HG03354 (cell line): ENCODE measurements around the gene DNAJB13.
"Not testable (repeated sequence)": the region's sequence is repeated elsewhere in the genome, so short reads cannot be mapped to it uniquely, and the experiment has no call there.

Experiments
- ATAC-seq: cut with Tn5 transposase; IDR thresholded peaks from one replicate; pipeline ENCODE4 v1.9.1; 2021; ENCODE audit warnings: mild to moderate bottlenecking; ENCODE audit not compliant: unreplicated experiment, poor library complexity, severe bottlenecking

Gene DNAJB13

GRCh38 chr11:73974604-73975478, 24.0 kb downstream of the DNAJB13 start:
- no peak for ATAC-seq

- ATAC-seq: no peak
These were observed 24.6 kb downstream of the DNAJB13 start for GRCh38 chr11:73975479-73975757.

GRCh38 chr11:73976451-73977151, 25.8 kb downstream of the DNAJB13 start:
- no peak for ATAC-seq

GRCh38 chr11:73977856-73978519, 27.2 kb downstream of the DNAJB13 start:
- no peak for ATAC-seq

- ATAC-seq: no peak
These were observed 27.8 kb downstream of the DNAJB13 start for GRCh38 chr11:73978576-73979086.

- peak; percentile 55 for ATAC-seq
These were observed 29.5 kb downstream of the DNAJB13 start for GRCh38 chr11:73980001-73980961.

- ATAC-seq: no peak
These were observed 30.4 kb downstream of the DNAJB13 start for GRCh38 chr11:73981051-73981805.

- peak; percentile 51 for ATAC-seq
These were observed 31.8 kb downstream of the DNAJB13 start, which contains the start of gene UCP2 for GRCh38 chr11:73982595-73982989. TSS of gene UCP2 (minus strand) at chr11:73982843. CDS start at chr11:73978378, 4,465 bp downstream.

GRCh38 chr11:73982990-73983740, 32.3 kb downstream of the DNAJB13 start:
- peak; percentile 71 for ATAC-seq

GRCh38 chr11:73983741-73984538, 33.1 kb downstream of the DNAJB13 start:
- ATAC-seq: no peak

- ATAC-seq: not testable (repeated sequence)
These were observed 34.8 kb downstream of the DNAJB13 start for GRCh38 chr11:73985661-73986060.

- ATAC-seq: no peak
These were observed 37.4 kb downstream of the DNAJB13 start for GRCh38 chr11:73988227-73988626.

GRCh38 chr11:73989156-73989555, 38.3 kb downstream of the DNAJB13 start:
- ATAC-seq: no peak

GRCh38 chr11:73990730-73991129, 39.9 kb downstream of the DNAJB13 start:
- ATAC-seq: no peak

- peak; percentile 39 for ATAC-seq
These were observed 40.7 kb downstream of the DNAJB13 start for GRCh38 chr11:73991471-73992006.

GRCh38 chr11:73995247-73995646, 44.4 kb downstream of the DNAJB13 start:
- ATAC-seq: peak; percentile 62

GRCh38 chr11:73995731-73996130, 44.9 kb downstream of the DNAJB13 start:
- peak; percentile 64 for ATAC-seq
